DND-41 (cell line): ENCODE measurements around the gene LAMTOR2.
A peak's percentile ranks its signal among the peaks of the same experiment; 100 is the strongest.

ENCODE experiments used
- ATAC-seq: fragments of 200-7000 bp; cut with Tn5 transposase; 3 replicates; pipeline ENCODE4 v1.9.1; 2021; ENCODE audit warnings: low read depth; ENCODE audit not compliant: insufficient read depth
- DNase-seq: peaks from one replicate; pipeline ENCODE4 v3.0.0-alpha.2; 2020
- H2AFZ ChIP-seq: 2 replicates; pipeline ENCODE4 v1.6.0; 2012; ENCODE audit warnings: low read depth, low read length
- H3K27ac ChIP-seq: 2 replicates; pipeline ENCODE4 v1.5.1; 2012; ENCODE audit warnings: low read length, inconsistent platforms
- H3K27me3 ChIP-seq: fragments of 200-600 bp; sonication (generic); 2 replicates; pipeline ENCODE4 v1.6.0; 2012; ENCODE audit warnings: low read length, mild to moderate bottlenecking, inconsistent platforms; ENCODE audit not compliant: insufficient read depth, poor library complexity
- H3K36me3 ChIP-seq: 2 replicates; pipeline ENCODE4 v1.5.1; 2012; ENCODE audit warnings: low read length, inconsistent platforms; ENCODE audit not compliant: insufficient read depth
- H3K4me1 ChIP-seq: 2 replicates; pipeline ENCODE4 v1.5.1; 2012; ENCODE audit warnings: mild to moderate bottlenecking, low read length; ENCODE audit not compliant: insufficient read depth
- H3K4me2 ChIP-seq: 2 replicates; pipeline ENCODE4 v1.6.0; 2012; ENCODE audit warnings: mild to moderate bottlenecking, moderate library complexity, low read length, inconsistent platforms; ENCODE audit not compliant: insufficient read depth
- H3K4me3 ChIP-seq, 2 experiments: fragments of 200-600 bp in 1 of 2; shearing (Covaris generic) in 1 of 2; 2 replicates each; pipeline ENCODE4 v1.5.1; 2012 to 2016; ENCODE audit warnings: inconsistent platforms in 2 of 2, low read length in 2 of 2, mild to moderate bottlenecking in 2 of 2, low read depth in 1 of 2, moderate library complexity in 1 of 2
- H3K79me2 ChIP-seq: 2 replicates; pipeline ENCODE4 v1.6.0; 2012; ENCODE audit warnings: low read length, inconsistent platforms; ENCODE audit not compliant: insufficient read depth
- H3K9ac ChIP-seq: 2 replicates; pipeline ENCODE4 v1.6.0; 2012; ENCODE audit warnings: low read depth, mild to moderate bottlenecking, inconsistent platforms, low read length, moderate library complexity
- H3K9me3 ChIP-seq: 2 replicates; pipeline ENCODE4 v1.5.1; 2012; ENCODE audit warnings: low read length, moderate library complexity, mild to moderate bottlenecking, inconsistent platforms; ENCODE audit not compliant: insufficient read depth, severe bottlenecking
- H4K20me1 ChIP-seq: 2 replicates; pipeline ENCODE4 v1.6.0; 2012; ENCODE audit warnings: low read length; ENCODE audit not compliant: insufficient read depth
- EZH2 ChIP-seq: IDR thresholded peaks from 3 replicates; pipeline ENCODE4 v1.6.1; 2012; ENCODE audit warnings: borderline replicate concordance, low read depth, mild to moderate bottlenecking, moderate library complexity, low read length, inconsistent platforms; ENCODE audit not compliant: severe bottlenecking
- TF ChIP-seq, protein P1 (sequence below): IDR thresholded peaks from 2 replicates; pipeline ENCODE4 v1.5.1; 2012; ENCODE audit warnings: borderline replicate concordance, low read length, moderate library complexity, mild to moderate bottlenecking; ENCODE audit not compliant: poor library complexity, severe bottlenecking; ENCODE audit errors: extremely low read depth

Gene LAMTOR2

DNA sequence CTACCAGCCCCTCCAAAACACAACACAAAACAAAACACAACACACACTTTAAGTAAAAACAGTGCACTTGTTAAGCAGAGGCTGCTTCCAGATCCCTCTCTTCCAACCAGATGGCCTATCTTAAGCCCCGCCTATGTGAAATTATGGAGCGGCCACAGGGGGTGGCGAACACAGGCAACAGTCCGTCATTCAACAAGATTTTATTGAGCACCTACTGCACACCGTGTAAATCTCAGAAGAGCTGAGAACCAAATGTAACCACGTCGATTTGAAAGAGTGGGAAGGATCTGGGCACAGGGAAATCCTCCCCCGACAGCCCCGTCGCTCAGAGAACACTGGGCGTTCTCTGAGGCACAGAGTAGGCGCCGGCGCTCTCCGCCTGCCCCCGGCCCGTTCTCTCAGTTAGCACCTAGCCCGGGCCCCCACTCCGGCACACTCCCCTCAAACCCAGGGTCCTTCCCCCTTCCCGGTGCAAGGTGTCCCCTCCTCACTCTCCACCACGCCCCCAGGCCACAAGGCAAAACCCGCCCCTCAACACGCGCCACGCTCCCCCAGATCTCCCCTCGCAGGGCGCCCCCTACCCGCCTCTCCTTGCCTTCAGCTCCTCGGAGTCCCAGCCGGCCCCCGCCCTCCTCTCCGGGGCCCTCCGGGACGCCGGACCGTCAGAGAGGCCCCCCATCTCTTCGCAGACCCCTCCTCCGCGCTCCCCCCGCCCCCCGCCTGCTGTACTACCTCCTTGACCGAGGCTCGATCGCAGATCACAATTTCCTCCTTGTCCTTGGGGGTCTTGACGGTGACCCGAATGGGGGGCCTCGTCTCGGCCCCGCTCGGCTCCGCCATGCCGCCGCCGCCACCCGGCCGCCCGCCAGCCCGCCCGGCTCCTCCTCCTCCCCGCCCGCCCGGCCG, 1.5 kb upstream of the LAMTOR2 start:
- H3K27ac ChIP-seq = peak overlapping the region; percentile 42
- peak overlapping the region; percentile 86 for H3K4me2 ChIP-seq
- H4K20me1 ChIP-seq = peaks cover 12% of the 10 kb centered on the region; the same call in 1 of the 2 replicates
- H3K79me2 ChIP-seq = peaks cover 33% of the 10 kb centered on the region
- ATAC-seq (peak; percentile 52), DNase-seq (peak; percentile 84)
- H3K9me3 ChIP-seq = no peaks in the 10 kb centered on the region
- H2AFZ ChIP-seq = peak overlapping the region; percentile 75
- no peak for TF ChIP-seq EZH2
- TF ChIP-seq, protein P1, sequence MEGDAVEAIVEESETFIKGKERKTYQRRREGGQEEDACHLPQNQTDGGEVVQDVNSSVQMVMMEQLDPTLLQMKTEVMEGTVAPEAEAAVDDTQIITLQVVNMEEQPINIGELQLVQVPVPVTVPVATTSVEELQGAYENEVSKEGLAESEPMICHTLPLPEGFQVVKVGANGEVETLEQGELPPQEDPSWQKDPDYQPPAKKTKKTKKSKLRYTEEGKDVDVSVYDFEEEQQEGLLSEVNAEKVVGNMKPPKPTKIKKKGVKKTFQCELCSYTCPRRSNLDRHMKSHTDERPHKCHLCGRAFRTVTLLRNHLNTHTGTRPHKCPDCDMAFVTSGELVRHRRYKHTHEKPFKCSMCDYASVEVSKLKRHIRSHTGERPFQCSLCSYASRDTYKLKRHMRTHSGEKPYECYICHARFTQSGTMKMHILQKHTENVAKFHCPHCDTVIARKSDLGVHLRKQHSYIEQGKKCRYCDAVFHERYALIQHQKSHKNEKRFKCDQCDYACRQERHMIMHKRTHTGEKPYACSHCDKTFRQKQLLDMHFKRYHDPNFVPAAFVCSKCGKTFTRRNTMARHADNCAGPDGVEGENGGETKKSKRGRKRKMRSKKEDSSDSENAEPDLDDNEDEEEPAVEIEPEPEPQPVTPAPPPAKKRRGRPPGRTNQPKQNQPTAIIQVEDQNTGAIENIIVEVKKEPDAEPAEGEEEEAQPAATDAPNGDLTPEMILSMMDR = peak; percentile 66
- H3K27me3 ChIP-seq = no peaks in the 10 kb centered on the region
- H3K4me3 ChIP-seq = peak overlapping the region; percentile 40 to 84; a peak in 3 of 4 replicates
- peaks cover 36% of the 10 kb centered on the region for H3K4me1 ChIP-seq
- H3K9ac ChIP-seq = peak overlapping the region; percentile 72
- peaks cover 49% of the 10 kb centered on the region for H3K36me3 ChIP-seq

DNA sequence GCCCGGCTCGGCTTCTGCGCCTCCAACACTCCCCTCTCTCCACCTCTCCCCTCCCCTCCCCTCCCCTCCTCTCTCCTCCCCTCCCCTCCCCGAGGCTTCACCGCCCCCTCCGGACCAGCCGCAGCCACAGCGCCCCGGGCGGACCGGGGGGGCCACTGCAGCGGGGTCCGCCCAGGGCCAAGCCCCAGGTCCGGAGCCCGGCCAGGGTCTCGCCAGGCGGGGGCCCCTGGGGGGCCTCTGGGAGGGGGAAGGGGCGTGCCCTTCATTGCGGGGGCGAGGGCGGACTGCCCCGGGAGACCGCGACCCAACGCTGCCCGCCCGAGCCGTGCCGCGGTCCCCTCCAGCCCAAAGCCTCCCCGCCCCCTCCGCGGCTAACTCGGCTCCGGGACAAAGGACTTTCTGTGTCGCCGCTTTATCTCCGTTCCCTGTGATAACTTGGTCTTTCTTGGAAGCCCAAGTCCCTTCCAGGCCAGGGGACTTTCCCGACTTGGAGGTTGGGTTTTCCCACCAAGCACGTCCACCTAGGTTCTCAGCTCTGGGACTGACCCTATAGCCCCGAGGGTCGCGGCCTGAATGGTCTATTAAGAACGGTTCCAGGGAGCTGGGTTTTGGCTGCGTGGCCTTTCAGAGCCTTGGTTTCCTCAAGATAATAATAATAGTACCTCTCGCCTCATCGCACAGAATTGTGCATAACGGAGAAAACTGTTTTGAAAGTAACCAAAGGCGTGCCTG, 648 bp upstream of the LAMTOR2 start, which contains the start of gene UBQLN4:
Gene UBQLN4, minus strand, starts transcription at position 31 of the 732 bp plus-strand sequence. CDS start 97 bp downstream, outside the sequence.
- Histone ChIP-seq H4K20me1 (peaks cover 12% of the 10 kb centered on the region; the same call in 1 of the 2 replicates), H3K4me2 (peak within 1 kb of the TSS; percentile 86), H2AFZ (peak within 1 kb of the TSS; percentile 90), H3K9ac (peak within 1 kb of the TSS; percentile 72), H3K9me3 (no peaks in the 10 kb centered on the region), H3K27ac (peak within 1 kb of the TSS; percentile 85), H3K79me2 (peaks cover 33% of the 10 kb centered on the region), H3K36me3 (peaks cover 45% of the 10 kb centered on the region), H3K4me1 (peaks cover 36% of the 10 kb centered on the region), H3K27me3 (no peaks in the 10 kb centered on the region), H3K4me3 (peak within 1 kb of the TSS; percentile 66 to 84)
- no peak for TF ChIP-seq EZH2
- TF ChIP-seq, protein P1 = peak; percentile 71
- peak; percentile 59 for ATAC-seq
- DNase-seq = peak; percentile 89

DNA sequence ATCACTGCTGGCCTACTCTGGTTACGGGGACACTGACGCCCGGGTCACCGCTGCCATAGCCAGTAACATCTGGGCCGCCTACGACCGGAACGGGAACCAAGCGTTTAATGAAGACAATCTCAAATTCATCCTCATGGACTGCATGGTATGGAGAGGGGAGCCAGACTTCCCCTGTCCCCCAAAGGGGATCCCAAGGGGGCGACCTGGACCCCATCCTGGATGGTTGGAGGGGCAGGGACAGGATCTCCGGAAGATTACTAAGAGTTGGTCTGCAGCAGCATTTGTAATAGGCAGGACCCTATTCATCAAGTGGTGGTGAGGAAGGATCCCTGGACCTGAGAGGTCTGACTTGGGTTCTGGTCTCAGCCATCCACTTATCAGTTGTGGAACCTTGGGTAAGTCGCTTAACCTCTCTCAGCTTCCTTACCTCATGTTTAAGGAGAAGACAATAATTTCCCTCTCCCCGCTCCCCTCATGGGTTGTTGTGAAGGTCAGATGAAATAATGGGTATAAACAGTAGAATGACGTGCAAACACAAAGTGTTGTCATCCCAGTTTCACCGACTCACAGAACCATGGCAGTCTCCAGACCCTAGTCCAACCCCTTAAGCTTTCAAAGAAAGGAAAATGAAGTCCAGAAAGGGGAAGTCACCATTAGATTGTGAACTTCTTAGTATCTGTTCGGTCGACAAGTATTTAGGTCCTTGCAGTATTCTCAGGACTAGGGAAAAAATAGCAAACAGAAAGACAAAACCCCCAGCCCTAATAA, 883 bp downstream of the LAMTOR2 start:
- peak overlapping the region; percentile 90 for H2AFZ ChIP-seq
- H3K79me2 ChIP-seq = peaks cover 33% of the 10 kb centered on the region
- no peak for ATAC-seq
- peak overlapping the region; percentile 66 to 84; a peak in 3 of 4 replicates for H3K4me3 ChIP-seq
- H3K27me3 ChIP-seq = no peaks in the 10 kb centered on the region
- peak overlapping the region; percentile 72 for H3K9ac ChIP-seq
- peak overlapping the region; percentile 86 for H3K4me2 ChIP-seq
- H3K36me3 ChIP-seq = peaks cover 30% of the 10 kb centered on the region
- TF ChIP-seq, protein P1 = no peak
- no peak for TF ChIP-seq EZH2
- H3K9me3 ChIP-seq = no peaks in the 10 kb centered on the region
- no peak for DNase-seq
- peaks cover 12% of the 10 kb centered on the region; the same call in 1 of the 2 replicates for H4K20me1 ChIP-seq
- H3K4me1 ChIP-seq = peaks cover 36% of the 10 kb centered on the region
- peak overlapping the region; percentile 76 for H3K27ac ChIP-seq
